Measurements from ENCODE around the gene PRPF6. TPM values are rescaled to one million over a fixed set of nuclear protein-coding genes. Genes with fewer than 3 reads are reported as not detected.

The PRPF6 gene
- total and polyA plus RNA-seq, 2 donors from 2014 or later: 51.3 to 73.3 TPM

GRCh38 chr20:64005394-64005793 lies 24.5 kb downstream of the PRPF6 start:
- H3K9me3 ChIP-seq (ENCODE audit: control insufficient read depth in 2 of 3, insufficient read depth in 1 of 3, low read length in 3 of 3): no peaks in the 10 kb centered on the region
- no peak overlapping the region for H3K4me3 ChIP-seq (ENCODE audit: low read length in 3 of 3)
- TF ChIP-seq CTCF (IDR thresholded peaks at IDR 0.05; ENCODE audit: borderline replicate concordance, extremely low read depth, insufficient read depth): no peak
- H3K9ac ChIP-seq (ENCODE audit: low read length in 3 of 3): no peak overlapping the region
- no peak for FAIRE-seq
- DNase-seq: no peak
- no peak overlapping the region for H3K27ac ChIP-seq (ENCODE audit: low read depth in 2 of 2, low read length in 2 of 2)
- H3K4me1 ChIP-seq (ENCODE audit: control insufficient read depth in 2 of 3, insufficient read depth in 2 of 3, low read depth in 1 of 3, low read length in 3 of 3): peaks cover 0 to 8% (median 0%) of the 10 kb centered on the region in 3 donors
- H3K36me3 ChIP-seq (ENCODE audit: control insufficient read depth in 2 of 3, insufficient read depth in 3 of 3, low read length in 3 of 3): peaks cover 5 to 44% (median 31%) of the 10 kb centered on the region in 3 donors
- intact Hi-C loops (cut with DNase I): no loop called here
- H3K27me3 ChIP-seq (ENCODE audit: control insufficient read depth, insufficient read depth, low read length): no peaks in the 10 kb centered on the region

GRCh38 chr20:64006490-64006889 lies 25.6 kb downstream of the PRPF6 start:
- no peak for TF ChIP-seq CTCF (IDR thresholded peaks at IDR 0.05; ENCODE audit: borderline replicate concordance, extremely low read depth, insufficient read depth)
- Histone ChIP-seq H3K27ac (ENCODE audit: low read depth in 2 of 2, low read length in 2 of 2) (peak overlapping the region; percentile 25 to 48), H3K9ac (ENCODE audit: low read length in 3 of 3) (no peak overlapping the region), H3K27me3 (ENCODE audit: control insufficient read depth, insufficient read depth, low read length) (no peaks in the 10 kb centered on the region), H3K4me1 (ENCODE audit: control insufficient read depth in 2 of 3, insufficient read depth in 2 of 3, low read depth in 1 of 3, low read length in 3 of 3) (peaks cover 0 to 8% (median 0%) of the 10 kb centered on the region in 3 donors), H3K9me3 (ENCODE audit: control insufficient read depth in 2 of 3, insufficient read depth in 1 of 3, low read length in 3 of 3) (no peaks in the 10 kb centered on the region), H3K36me3 (ENCODE audit: control insufficient read depth in 2 of 3, insufficient read depth in 3 of 3, low read length in 3 of 3) (peaks cover 11 to 48% (median 34%) of the 10 kb centered on the region in 3 donors), H3K4me3 (ENCODE audit: low read length in 3 of 3) (no peak overlapping the region)
- FAIRE-seq (no peak), DNase-seq (no peak)
- intact Hi-C loops (cut with DNase I): no loop called here

GRCh38 chr20:64006902-64007301 lies 26.0 kb downstream of the PRPF6 start:
- H3K4me3 ChIP-seq (ENCODE audit: low read length in 3 of 3): no peak overlapping the region
- H3K9ac ChIP-seq (ENCODE audit: low read length in 3 of 3): no peak overlapping the region
- peak overlapping the region; percentile 25 to 48 for H3K27ac ChIP-seq (ENCODE audit: low read depth in 2 of 2, low read length in 2 of 2)
- H3K4me1 ChIP-seq (ENCODE audit: control insufficient read depth in 2 of 3, insufficient read depth in 2 of 3, low read depth in 1 of 3, low read length in 3 of 3): peaks cover 0 to 8% (median 0%) of the 10 kb centered on the region in 3 donors
- no peaks in the 10 kb centered on the region for H3K27me3 ChIP-seq (ENCODE audit: control insufficient read depth, insufficient read depth, low read length)
- FAIRE-seq: no peak
- no peak for DNase-seq
- H3K36me3 ChIP-seq (ENCODE audit: control insufficient read depth in 2 of 3, insufficient read depth in 3 of 3, low read length in 3 of 3): peaks cover 12 to 47% (median 33%) of the 10 kb centered on the region in 3 donors
- intact Hi-C loops (cut with DNase I): no loop called here
- no peak for TF ChIP-seq CTCF (IDR thresholded peaks at IDR 0.05; ENCODE audit: borderline replicate concordance, extremely low read depth, insufficient read depth)
- no peaks in the 10 kb centered on the region for H3K9me3 ChIP-seq (ENCODE audit: control insufficient read depth in 2 of 3, insufficient read depth in 1 of 3, low read length in 3 of 3)
